HG03066 (cell line): ENCODE measurements around the gene AMN1.
"Not testable (repeated sequence)": the region's sequence is repeated elsewhere in the genome, so short reads cannot be mapped to it uniquely, and the experiment has no call there.

Source experiments
- ATAC-seq: cut with Tn5 transposase; IDR thresholded peaks from one replicate; pipeline ENCODE4 v1.9.1; 2021; ENCODE audit warnings: low read depth; ENCODE audit not compliant: unreplicated experiment

Gene AMN1

GRCh38 chr12:31728917-31729640 lies at the start of gene AMN1:
Gene AMN1, minus strand, starts transcription at chr12:31729021. Its CDS starts 13 bp downstream, at chr12:31729008.
- ATAC-seq: peak; percentile 95

GRCh38 chr12:31773867-31774266 lies 45.0 kb upstream of the AMN1 start:
- ATAC-seq: no peak

GRCh38 chr12:31773223-31773750 lies 44.5 kb upstream of the AMN1 start:
- ATAC-seq: peak; percentile 57

- no peak for ATAC-seq
These were observed 43.9 kb upstream of the AMN1 start for GRCh38 chr12:31772685-31773222.

GRCh38 chr12:31772186-31772585 lies 43.4 kb upstream of the AMN1 start:
- no peak for ATAC-seq

GRCh38 chr12:31768046-31768445 lies 39.2 kb upstream of the AMN1 start:
- no peak for ATAC-seq

GRCh38 chr12:31765931-31766330 lies 37.1 kb upstream of the AMN1 start:
- ATAC-seq: no peak

- no peak for ATAC-seq
These were observed 31.0 kb upstream of the AMN1 start for GRCh38 chr12:31759632-31760459.

- ATAC-seq: not testable (repeated sequence)
These were observed 29.5 kb upstream of the AMN1 start for GRCh38 chr12:31758297-31758696.

- ATAC-seq: no peak
These were observed 28.2 kb upstream of the AMN1 start for GRCh38 chr12:31756977-31757420.

- no peak for ATAC-seq
These were observed 23.6 kb upstream of the AMN1 start for GRCh38 chr12:31752450-31752849.

GRCh38 chr12:31751085-31751484 lies 22.3 kb upstream of the AMN1 start:
- ATAC-seq: no peak

- no peak for ATAC-seq
These were observed 21.9 kb upstream of the AMN1 start for GRCh38 chr12:31750747-31751039.

- peak; percentile 75 for ATAC-seq
These were observed 20.3 kb upstream of the AMN1 start for GRCh38 chr12:31749024-31749704.

GRCh38 chr12:31745242-31745641 lies 16.4 kb upstream of the AMN1 start:
- ATAC-seq: no peak

GRCh38 chr12:31744363-31744762 lies 15.5 kb upstream of the AMN1 start:
- ATAC-seq: not testable (repeated sequence)

GRCh38 chr12:31742891-31743290 lies 14.1 kb upstream of the AMN1 start:
- no peak for ATAC-seq

- no peak for ATAC-seq
These were observed 11.8 kb upstream of the AMN1 start for GRCh38 chr12:31740628-31741027.

- ATAC-seq: no peak
These were observed 8.9 kb upstream of the AMN1 start for GRCh38 chr12:31737763-31738162.

- no peak for ATAC-seq
These were observed 8.5 kb upstream of the AMN1 start for GRCh38 chr12:31737345-31737744.

- ATAC-seq: no peak
These were observed 7.7 kb upstream of the AMN1 start for GRCh38 chr12:31736472-31736871.
